NT2/D1 (cell line): ENCODE results near the gene IKZF3.

ENCODE experiments used
- DNase-seq: peaks from one replicate; pipeline ENCODE4 v3.0.0-alpha.2; 2011; ENCODE audit warnings: low read depth, low spot score
- H3K27me3 ChIP-seq: 2 replicates; pipeline ENCODE4 v1.6.0; 2011; ENCODE audit warnings: mild to moderate bottlenecking; ENCODE audit not compliant: insufficient read length, insufficient read depth
- H3K36me3 ChIP-seq: 2 replicates; pipeline ENCODE4 v1.6.1; 2011; ENCODE audit warnings: mild to moderate bottlenecking, low read length, mixed read lengths; ENCODE audit not compliant: insufficient read depth, insufficient read length
- H3K4me1 ChIP-seq: 2 replicates; pipeline ENCODE4 v1.5.1; 2011; ENCODE audit not compliant: insufficient read depth, insufficient read length
- H3K4me3 ChIP-seq: 2 replicates; pipeline ENCODE4 v1.5.1; 2011; ENCODE audit warnings: low read depth; ENCODE audit not compliant: insufficient read length
- H3K9ac ChIP-seq: 2 replicates; pipeline ENCODE4 v1.6.0; 2011; ENCODE audit warnings: low read depth; ENCODE audit not compliant: insufficient read length
- H3K9me3 ChIP-seq: 2 replicates; pipeline ENCODE4 v1.5.1; 2011; ENCODE audit warnings: mild to moderate bottlenecking, low read length; ENCODE audit not compliant: insufficient read depth
- SUZ12 ChIP-seq: IDR thresholded peaks from 2 replicates; pipeline ENCODE4 v1.6.1; 2011; ENCODE audit not compliant: insufficient read length, insufficient read depth; ENCODE audit errors: extremely low read depth
- YY1 ChIP-seq: IDR thresholded peaks from 2 replicates; pipeline ENCODE4 v1.6.1; 2011; ENCODE audit not compliant: insufficient read length, insufficient read depth
- ZNF274 ChIP-seq: IDR thresholded peaks from 2 replicates; pipeline ENCODE4 v1.6.1; 2011; ENCODE audit warnings: mild to moderate bottlenecking, low read depth, low read length

Gene IKZF3

GRCh38 chr17:39823407-39824054 lies 40.6 kb downstream of the IKZF3 start:
- TF ChIP-seq ZNF274 (no peak), SUZ12 (no peak), YY1 (no peak)
- no peaks in the 10 kb centered on the region for H3K4me1 ChIP-seq
- H3K36me3 ChIP-seq: no peaks in the 10 kb centered on the region
- peaks cover 45% of the 10 kb centered on the region for H3K9me3 ChIP-seq
- no peak overlapping the region for H3K4me3 ChIP-seq
- no peaks in the 10 kb centered on the region for H3K27me3 ChIP-seq
- no peak for DNase-seq
- no peak overlapping the region for H3K9ac ChIP-seq

- H3K27me3 ChIP-seq: no peaks in the 10 kb centered on the region
- H3K9me3 ChIP-seq: peaks cover 45% of the 10 kb centered on the region
- no peak for TF ChIP-seq YY1
- no peak for TF ChIP-seq SUZ12
- TF ChIP-seq ZNF274: no peak
These were observed 42.1 kb downstream of the IKZF3 start for GRCh38 chr17:39822051-39822451.

GRCh38 chr17:39820987-39821386 lies 43.1 kb downstream of the IKZF3 start:
- H3K4me3 ChIP-seq: no peak overlapping the region
- TF ChIP-seq ZNF274: no peak
- TF ChIP-seq YY1: no peak
- peaks cover 43% of the 10 kb centered on the region for H3K9me3 ChIP-seq
- H3K36me3 ChIP-seq: no peaks in the 10 kb centered on the region
- no peaks in the 10 kb centered on the region for H3K27me3 ChIP-seq
- H3K4me1 ChIP-seq: no peaks in the 10 kb centered on the region
- DNase-seq: no peak
- no peak overlapping the region for H3K9ac ChIP-seq

More at GRCh38 chr17:39822051-39822451, 42.1 kb downstream of the IKZF3 start:
- H3K36me3 ChIP-seq: no peaks in the 10 kb centered on the region
- DNase-seq: no peak
- no peak overlapping the region for H3K9ac ChIP-seq
- H3K4me1 ChIP-seq: no peaks in the 10 kb centered on the region
- no peak overlapping the region for H3K4me3 ChIP-seq

- no peak for DNase-seq
- TF ChIP-seq YY1 (no peak), SUZ12 (no peak), ZNF274 (no peak)
- H3K4me1 ChIP-seq: no peaks in the 10 kb centered on the region
- peaks cover 38% of the 10 kb centered on the region for H3K9me3 ChIP-seq
- H3K4me3 ChIP-seq: no peak overlapping the region
- no peaks in the 10 kb centered on the region for H3K36me3 ChIP-seq
- H3K9ac ChIP-seq: no peak overlapping the region
- H3K27me3 ChIP-seq: no peaks in the 10 kb centered on the region
These were observed 43.6 kb downstream of the IKZF3 start for GRCh38 chr17:39820541-39820940.

GRCh38 chr17:39818358-39819000 lies 45.6 kb downstream of the IKZF3 start:
- no peaks in the 10 kb centered on the region for H3K27me3 ChIP-seq
- H3K4me3 ChIP-seq: no peak overlapping the region
- H3K4me1 ChIP-seq: no peaks in the 10 kb centered on the region
- no peak overlapping the region for H3K9ac ChIP-seq
- DNase-seq: no peak
- TF ChIP-seq ZNF274 (no peak), YY1 (no peak), SUZ12 (no peak)
- no peaks in the 10 kb centered on the region for H3K36me3 ChIP-seq
- H3K9me3 ChIP-seq: peaks cover 18% of the 10 kb centered on the region

GRCh38 chr17:39816272-39816671 lies 47.8 kb downstream of the IKZF3 start:
- Histone ChIP-seq H3K4me1 (no peaks in the 10 kb centered on the region), H3K9me3 (no peaks in the 10 kb centered on the region), H3K27me3 (no peaks in the 10 kb centered on the region), H3K36me3 (no peaks in the 10 kb centered on the region), H3K4me3 (no peak overlapping the region), H3K9ac (no peak overlapping the region)
- TF ChIP-seq ZNF274: no peak
- no peak for TF ChIP-seq SUZ12
- no peak for TF ChIP-seq YY1
- DNase-seq: no peak

- no peak for DNase-seq
- Histone ChIP-seq H3K4me3 (no peak overlapping the region), H3K36me3 (no peaks in the 10 kb centered on the region), H3K4me1 (no peaks in the 10 kb centered on the region), H3K27me3 (no peaks in the 10 kb centered on the region), H3K9me3 (no peaks in the 10 kb centered on the region), H3K9ac (no peak overlapping the region)
- TF ChIP-seq SUZ12: no peak
- no peak for TF ChIP-seq YY1
- no peak for TF ChIP-seq ZNF274
These were observed 49.6 kb downstream of the IKZF3 start for GRCh38 chr17:39814497-39814896.

GRCh38 chr17:39813631-39814030 lies 50.5 kb downstream of the IKZF3 start:
- DNase-seq: no peak
- no peak for TF ChIP-seq ZNF274
- no peak for TF ChIP-seq SUZ12
- TF ChIP-seq YY1: no peak
- H3K4me3 ChIP-seq: no peak overlapping the region
- H3K36me3 ChIP-seq: no peaks in the 10 kb centered on the region
- no peaks in the 10 kb centered on the region for H3K27me3 ChIP-seq
- H3K4me1 ChIP-seq: no peaks in the 10 kb centered on the region
- H3K9ac ChIP-seq: no peak overlapping the region
- H3K9me3 ChIP-seq: no peaks in the 10 kb centered on the region
